ELR (cell line): ENCODE measurements around the gene SERPINA1.

ENCODE experiments used
- DNase-seq: peaks from one replicate; pipeline ENCODE4 v3.0.0-alpha.2; 2015; ENCODE audit warnings: low read depth

Gene SERPINA1

GRCh38 chr14:94346065-94346786, 42.2 kb downstream of the SERPINA1 start:
- DNase-seq, result peak; percentile 87

GRCh38 chr14:94345344-94346064, 42.9 kb downstream of the SERPINA1 start:
- DNase-seq, result peak; percentile 100

- DNase-seq, result no peak
These were observed 44.0 kb downstream of the SERPINA1 start for GRCh38 chr14:94344389-94344788.

- DNase-seq, result no peak
These were observed 45.0 kb downstream of the SERPINA1 start for GRCh38 chr14:94343238-94344005.

GRCh38 chr14:94342334-94342934, 46.0 kb downstream of the SERPINA1 start:
- peak; percentile 99 for DNase-seq

GRCh38 chr14:94341656-94342333, 46.6 kb downstream of the SERPINA1 start:
- no peak for DNase-seq

GRCh38 chr14:94340533-94340932, 47.9 kb downstream of the SERPINA1 start:
- DNase-seq, result no peak

GRCh38 chr14:94338023-94338422, 50.4 kb downstream of the SERPINA1 start:
- DNase-seq, result no peak

- DNase-seq, result peak; percentile 70
These were observed 51.1 kb downstream of the SERPINA1 start for GRCh38 chr14:94337274-94337673.

GRCh38 chr14:94334872-94335271, 53.5 kb downstream of the SERPINA1 start:
- DNase-seq, result no peak

GRCh38 chr14:94332587-94332986, 55.8 kb downstream of the SERPINA1 start:
- no peak for DNase-seq

GRCh38 chr14:94332063-94332583, 56.3 kb downstream of the SERPINA1 start:
- DNase-seq, result no peak

GRCh38 chr14:94331462-94331861, 56.9 kb downstream of the SERPINA1 start:
- DNase-seq, result no peak

- no peak for DNase-seq
These were observed 57.5 kb downstream of the SERPINA1 start for GRCh38 chr14:94330857-94331256.

- DNase-seq, result no peak
These were observed 58.0 kb downstream of the SERPINA1 start for GRCh38 chr14:94330432-94330831.

GRCh38 chr14:94329857-94330256, 58.5 kb downstream of the SERPINA1 start:
- no peak for DNase-seq

- no peak for DNase-seq
These were observed 60.2 kb downstream of the SERPINA1 start for GRCh38 chr14:94328196-94328595.
